ENCODE measurements around the gene TTLL7. TPM values are rescaled to one million over a fixed set of nuclear protein-coding genes. Genes with fewer than 3 reads are reported as not detected.

The TTLL7 gene
- total RNA-seq, 6 experiments from 2014 or later, result 0.92 to 7.2 (median 3.9) TPM

- no peak for DNase-seq
- no peak overlapping the region for H3K4me3 ChIP-seq
- no peaks in the 10 kb centered on the region for H3K9me3 ChIP-seq
- 80% methylated on average over 3 of the region's 3 CpGs for WGBS (ENCODE audit: insufficient coverage, low coverage, low lambda C conversion rate, missing lambda C conversion rate)
- no peaks in the 10 kb centered on the region for H3K27me3 ChIP-seq
- peaks cover 0 to 16% (median 4%) of the 10 kb centered on the region in 4 donors for H3K4me1 ChIP-seq
- TF ChIP-seq POLR2A (IDR thresholded peaks at IDR 0.05) (no peak), CTCF (IDR thresholded peaks at IDR 0.05) (no peak)
- ATAC-seq, result no peak
- H3K36me3 ChIP-seq, result no peaks in the 10 kb centered on the region
- intact Hi-C loops (cut with DNase I), result no loop called here
- no peak overlapping the region for H3K27ac ChIP-seq
Observed at GRCh38 chr1:83900524-83900923, 98.4 kb downstream of the TTLL7 start.

- no peaks in the 10 kb centered on the region for H3K27me3 ChIP-seq
- H3K4me3 ChIP-seq, result no peak overlapping the region
- ATAC-seq (no peak), DNase-seq (no peak)
- no peak overlapping the region for H3K27ac ChIP-seq
- intact Hi-C loops (cut with DNase I), result no loop called here
- 73% methylated on average over 1 of the region's 2 CpGs for WGBS (ENCODE audit: insufficient coverage, low coverage, low lambda C conversion rate, missing lambda C conversion rate)
- TF ChIP-seq POLR2A (IDR thresholded peaks at IDR 0.05) (no peak), CTCF (IDR thresholded peaks at IDR 0.05) (no peak)
- no peaks in the 10 kb centered on the region for H3K36me3 ChIP-seq
- H3K9me3 ChIP-seq, result no peaks in the 10 kb centered on the region
- peaks cover 0 to 16% (median 4%) of the 10 kb centered on the region in 4 donors for H3K4me1 ChIP-seq
Observed at GRCh38 chr1:83897516-83897915, 101.4 kb downstream of the TTLL7 start.

GRCh38 chr1:83896299-83896698 is 102.6 kb downstream of the TTLL7 start:
- ATAC-seq (no peak), DNase-seq (no peak)
- TF ChIP-seq CTCF (IDR thresholded peaks at IDR 0.05), result no peak
- no peak for TF ChIP-seq POLR2A (IDR thresholded peaks at IDR 0.05)

GRCh38 chr1:83889707-83890106 is 109.2 kb downstream of the TTLL7 start:
- 83% methylated on average over 2 of the region's 2 CpGs for WGBS (ENCODE audit: insufficient coverage, low coverage, low lambda C conversion rate, missing lambda C conversion rate)
- intact Hi-C loops (cut with DNase I), result no loop called here

More at GRCh38 chr1:83896299-83896698, 102.6 kb downstream of the TTLL7 start:
- H3K4me1 ChIP-seq, result peaks cover 0 to 7% (median 3%) of the 10 kb centered on the region in 4 donors
- H3K36me3 ChIP-seq, result no peaks in the 10 kb centered on the region
- no peaks in the 10 kb centered on the region for H3K27me3 ChIP-seq
- no peak overlapping the region for H3K4me3 ChIP-seq
- H3K27ac ChIP-seq, result no peak overlapping the region
- intact Hi-C loops (cut with DNase I), result no loop called here
- H3K9me3 ChIP-seq, result no peaks in the 10 kb centered on the region
- 88% methylated on average over 6 of the region's 6 CpGs for WGBS (ENCODE audit: insufficient coverage, low coverage, low lambda C conversion rate, missing lambda C conversion rate)

More at GRCh38 chr1:83889707-83890106, 109.2 kb downstream of the TTLL7 start:
- Histone ChIP-seq H3K36me3 (no peaks in the 10 kb centered on the region), H3K27me3 (no peaks in the 10 kb centered on the region), H3K4me3 (no peak overlapping the region), H3K27ac (no peak overlapping the region), H3K4me1 (no peaks in the 10 kb centered on the region), H3K9me3 (no peaks in the 10 kb centered on the region)
- TF ChIP-seq POLR2A (IDR thresholded peaks at IDR 0.05) (no peak), CTCF (IDR thresholded peaks at IDR 0.05) (no peak)
- DNase-seq, result no peak
- ATAC-seq, result no peak
